K562 (cell line): ENCODE data around the gene NT5DC1. TPM values are rescaled to one million over a fixed set of nuclear protein-coding genes. Genes with fewer than 3 reads are reported as not detected.
A peak's percentile ranks its signal among the peaks of the same experiment; 100 is the strongest.

Source experiments
- ATAC-seq: fragments of 200-7000 bp; cut with Tn5 transposase; 3 replicates; pipeline ENCODE4 v1.9.1; 2020; ENCODE audit warnings: moderate library complexity
- BruUV-seq: library from RNA; stranded (reverse); fragments of 400-500 nt; replicated peaks from 2 replicates; lab custom pipeline; 2021; lab: Mats Ljungman, UMichigan
- CTCF ChIA-PET: fragments of 300-600 bp; formaldehyde crosslinking; extraction: SDS; loops from one replicate; lab custom pipeline; 2021; ENCODE audit warnings: low intra/inter-chr PET ratio; lab: Yijun Ruan, JAX
- POLR2A ChIA-PET: fragments of 300-600, 350-650 bp; sonication (Branson Sonifier 250); formaldehyde crosslinking; extraction: SDS; loops from one replicate; lab custom pipeline; 2021; ENCODE audit warnings: antibody characterized with exemption, inconsistent platforms; lab: Yijun Ruan, JAX
- DNase-seq, 4 experiments: peaks; one replicate each; pipeline versions ENCODE4 v3.0.0 to v3.0.0-alpha.2; 2011 to 2018; ENCODE audit warnings: low spot score in 3 of 4, mixed read lengths in 3 of 4; ENCODE audit errors: extremely low read depth in 1 of 4
- FAIRE-seq: peaks from 2 replicates; lab custom pipeline; 2011; peaks lifted over from hg19 to GRCh38; lab: Jason Lieb, UNC
- H2AFZ ChIP-seq: 2 replicates; pipeline ENCODE4 v1.6.0; 2011; ENCODE audit warnings: low read depth, low read length, control low read depth, inconsistent platforms
- H3K27ac ChIP-seq: fragments of 200-600 bp; 3 replicates; pipeline ENCODE4 v1.8.0; 2011; ENCODE audit warnings: low read depth, mild to moderate bottlenecking, control low read depth, inconsistent platforms, low read length, moderate library complexity, mixed read lengths; ENCODE audit errors: extremely low read depth
- H3K27me3 ChIP-seq, 2 experiments: fragments of 300-600 bp in 1 of 2; 2 replicates in 1 of 2; 3 replicates in 1 of 2; pipeline versions ENCODE4 v1.6.0 to v1.8.0; 2011; ENCODE audit warnings: inconsistent platforms in 2 of 2, low read length in 2 of 2, mild to moderate bottlenecking in 1 of 2, mixed read lengths in 1 of 2, moderate library complexity in 1 of 2; ENCODE audit not compliant: control insufficient read depth in 2 of 2, insufficient read depth in 2 of 2
- H3K36me3 ChIP-seq: fragments of 300-600 bp; 3 replicates; pipeline ENCODE4 v1.8.0; 2011; ENCODE audit warnings: mild to moderate bottlenecking, low read length, inconsistent platforms; ENCODE audit not compliant: control insufficient read depth, insufficient read depth
- H3K4me1 ChIP-seq, 2 experiments: fragments of 200-600 bp in 1 of 2; replicated peaks in 1 of 2; 2 replicates in 1 of 2; 3 replicates in 1 of 2; pipeline versions ENCODE4 v1.5.1 to v1.8.0; 2011; ENCODE audit warnings: inconsistent platforms in 2 of 2, low read length in 2 of 2, mild to moderate bottlenecking in 1 of 2, mixed read lengths in 1 of 2, moderate library complexity in 1 of 2; ENCODE audit not compliant: control insufficient read depth in 2 of 2, insufficient read depth in 2 of 2
- H3K4me2 ChIP-seq: 2 replicates; pipeline ENCODE4 v1.6.1; 2011; ENCODE audit warnings: low read length, control low read depth, inconsistent platforms, mixed read lengths; ENCODE audit not compliant: insufficient read depth
- H3K4me3 ChIP-seq: fragments of 200-600 bp; sonication (generic), shearing (Covaris generic); 2 replicates; pipeline ENCODE4 v1.5.1; 2016; ENCODE audit warnings: control low read depth, inconsistent platforms
- H3K79me2 ChIP-seq: fragments of 200-600 bp; 3 replicates; pipeline ENCODE4 v1.8.0; 2011; ENCODE audit warnings: low read length, inconsistent platforms; ENCODE audit not compliant: control insufficient read depth, insufficient read depth
- H3K9ac ChIP-seq, 2 experiments: 2 replicates each; pipeline versions ENCODE4 v1.6.0 to v1.6.1; 2011; ENCODE audit warnings: low read depth in 2 of 2, low read length in 2 of 2, control low read depth in 1 of 2, inconsistent platforms in 1 of 2, mild to moderate bottlenecking in 1 of 2, mixed read lengths in 1 of 2; ENCODE audit not compliant: insufficient read depth in 1 of 2
- H3K9me1 ChIP-seq: one replicate; pipeline ENCODE4 v1.6.0; 2011; ENCODE audit warnings: inconsistent platforms, mild to moderate bottlenecking, low read length, moderate library complexity; ENCODE audit not compliant: control insufficient read depth, insufficient read depth
- H3K9me3 ChIP-seq: replicated peaks from 2 replicates; pipeline ENCODE4 v1.5.1; 2011; ENCODE audit warnings: low read depth, low read length, inconsistent platforms; ENCODE audit not compliant: control insufficient read depth, insufficient read depth
- H4K20me1 ChIP-seq: replicated peaks from 2 replicates; pipeline ENCODE4 v1.6.1; 2011; ENCODE audit warnings: low read length, inconsistent platforms, mixed read lengths; ENCODE audit not compliant: control insufficient read depth, insufficient read depth
- ADNP ChIP-seq: fragments of 200-800 bp; sonication (Bioruptor generic); IDR thresholded peaks from 2 replicates; pipeline ENCODE4 v1.6.1; 2016; ENCODE audit warnings: missing genetic modification characterization, missing compliant biosample characterization
- ARID3B ChIP-seq: fragments of 250-450 bp; sonication (Bioruptor Pico); IDR thresholded peaks from 2 replicates; pipeline ENCODE4 v1.4.0; 2020; ENCODE audit warnings: borderline replicate concordance
- ARID4B ChIP-seq: sonication (generic); formaldehyde crosslinking; IDR thresholded peaks from 2 replicates; pipeline ENCODE4 v1.8.0; 2022; ENCODE audit warnings: mild to moderate bottlenecking, missing genetic modification reagents
- CBX8 ChIP-seq: fragments of 200-600 bp; sonication (generic); IDR thresholded peaks from 2 replicates; pipeline ENCODE4 v1.6.1; 2012; ENCODE audit warnings: borderline replicate concordance, mixed run types, low read depth, mild to moderate bottlenecking, moderate library complexity, mixed read lengths, low read length, control low read depth, inconsistent platforms; ENCODE audit not compliant: poor library complexity, severe bottlenecking; ENCODE audit errors: extremely low read depth
- CREB3 ChIP-seq: fragments of 450-650 bp; conservative IDR thresholded peaks from 2 replicates; pipeline ENCODE4 v1.6.1; 2016; ENCODE audit warnings: missing genetic modification characterization, low read depth, mild to moderate bottlenecking, missing compliant biosample characterization, moderate library complexity
- EGR1 ChIP-seq: fragments of 450-650 bp; conservative IDR thresholded peaks from 2 replicates; pipeline ENCODE4 v1.6.1; 2017; ENCODE audit warnings: mild to moderate bottlenecking
- EP300 ChIP-seq: IDR thresholded peaks from 2 replicates; pipeline ENCODE4 v1.6.1; 2012; ENCODE audit warnings: low read length, improper control_type of control experiment
- ETS2 ChIP-seq: IDR thresholded peaks from 2 replicates; pipeline ENCODE4 v1.6.1; 2016; ENCODE audit warnings: borderline replicate concordance, missing genetic modification characterization, mild to moderate bottlenecking, moderate library complexity, missing compliant biosample characterization; ENCODE audit not compliant: poor library complexity, severe bottlenecking
- FIP1L1 ChIP-seq: fragments of 200-400 bp; formaldehyde crosslinking; IDR thresholded peaks from 2 replicates; pipeline ENCODE4 v1.6.1; 2018; ENCODE audit warnings: mild to moderate bottlenecking, low read depth, low read length; ENCODE audit not compliant: poor library complexity, severe bottlenecking
- SRSF3 ChIP-seq: fragments of 200-400 bp; formaldehyde crosslinking; IDR thresholded peaks from 2 replicates; pipeline ENCODE4 v1.6.1; 2016; ENCODE audit warnings: mild to moderate bottlenecking, low read length, moderate library complexity; ENCODE audit not compliant: insufficient read depth
- TAF9B ChIP-seq: fragments of 450-650 bp; IDR thresholded peaks from 2 replicates; pipeline ENCODE4 v1.6.1; 2018; ENCODE audit warnings: mild to moderate bottlenecking; ENCODE audit not compliant: partially characterized antibody
- ZNF146 ChIP-seq: IDR thresholded peaks from one replicate; pipeline ENCODE4 v1.6.1; 2018; ENCODE audit warnings: missing compliant biosample characterization; ENCODE audit not compliant: unreplicated experiment
- ZNF165 ChIP-seq: fragments of 250-450 bp; sonication (Bioruptor Pico); IDR thresholded peaks from 2 replicates; pipeline ENCODE4 v1.4.0; 2020; ENCODE audit warnings: borderline replicate concordance
- ZNF197 ChIP-seq: fragments of 200-800 bp; sonication (Bioruptor generic); IDR thresholded peaks from 2 replicates; pipeline ENCODE4 v1.6.1; 2016; ENCODE audit warnings: low read depth, missing genetic modification characterization, missing compliant biosample characterization
- WGBS: fragments of 100-300 bp; shearing (Covaris generic); methylation state at CpG from one replicate; pipeline ENCODE4 v1.1.6; 2016; ENCODE audit warnings: low coverage, mixed read lengths; ENCODE audit not compliant: insufficient coverage; ENCODE audit errors: missing lambda C conversion rate; 5-methylcytosine and 5-hydroxymethylcytosine counted together
- in situ Hi-C: fragments of 300-500 bp; cut with MboI; formaldehyde crosslinking; loops from 4 replicates; pipeline ENCODE4 v1.15.0; 2018; ENCODE audit warnings: inconsistent platforms, mixed read lengths
- intact Hi-C: fragments of 100-400 bp; cut with micrococcal nuclease; formaldehyde crosslinking; loops from 2 replicates; pipeline ENCODE4 v1.14.2; 2022
- polyA plus RNA-seq, 8 experiments: library from polyadenylated mRNA; depleted of rRNA in 4 of 8; stranded (reverse) in 5 of 8; unstranded in 3 of 8; fragments of >200 nt; fragmentation: Nextera tagmentation in 2 of 8; fragmentation: Illumina TruSeq in 1 of 8; extraction: Ambion mirVana in 2 of 8; extraction: Trizol in 1 of 8; gene quantifications; 2 replicates each; pipeline versions ENCODE4 v1.2.1 to v1.2.3, GENCODE V29; 2011 to 2014; ENCODE audit warnings: inconsistent platforms in 1 of 8, missing spikeins in 1 of 8
- total RNA-seq, 7 experiments: library from RNA; depleted of rRNA in 6 of 7; stranded (reverse); fragments of >200 nt in 6 of 7; fragmentation: Illumina TruSeq in 2 of 7; extraction: Trizol in 2 of 7; gene quantifications; 2 replicates each; pipeline versions ENCODE4 v1.2.1 to v1.2.3, GENCODE V29; 2011 to 2021; ENCODE audit warnings: low replicate concordance in 1 of 7

Gene NT5DC1
- total and polyA plus RNA-seq, 9 of the 15 experiments (the other 6 are each of a cell fraction or from before 2014, with no cell fraction given): 4.9 to 28.5 (median 16.3) TPM

- ATAC-seq: no peak
- no peaks in the 10 kb centered on the region for H3K36me3 ChIP-seq
- no peaks in the 10 kb centered on the region for H3K9me1 ChIP-seq
- H3K4me1 ChIP-seq: peaks cover 0 to 16% of the 10 kb centered on the region in 2 experiments; a peak in 3 of 5 replicates
- H3K79me2 ChIP-seq: no peaks in the 10 kb centered on the region
- H3K4me3 ChIP-seq: no peak overlapping the region
- no peaks in the 10 kb centered on the region for H4K20me1 ChIP-seq
- H3K9me3 ChIP-seq: no peaks in the 10 kb centered on the region
- in situ Hi-C loops (no loop called here), intact Hi-C loops (no loop called here)
- DNase-seq: no peak
- no peak overlapping the region for H2AFZ ChIP-seq
- POLR2A ChIA-PET: no interaction called here
- 78% methylated on average over 3 of the region's 3 CpGs for WGBS
- no peak overlapping the region for H3K27ac ChIP-seq
- no peak overlapping the region for H3K4me2 ChIP-seq
- FAIRE-seq: no peak
- CTCF ChIA-PET: no interaction called here
- no peak overlapping the region for H3K9ac ChIP-seq
- no TSS peak for BruUV-seq
- H3K27me3 ChIP-seq: no peaks in the 10 kb centered on the region
- TF ChIP-seq CBX8: no peak
- no peak for TF ChIP-seq ZNF197 (CRISPR knock-in tag)
- TF ChIP-seq FIP1L1: no peak
- TF ChIP-seq EGR1: no peak
- TF ChIP-seq SRSF3: no peak
- TF ChIP-seq CREB3 (tag): no peak
- no peak for TF ChIP-seq EP300
- TF ChIP-seq TAF9B: no peak
- TF ChIP-seq ADNP (tag): no peak
- TF ChIP-seq ZNF146: peak; percentile 72
- no peak for TF ChIP-seq ARID3B (CRISPR knock-in tag)
- TF ChIP-seq ZNF165 (CRISPR knock-in tag): no peak
- no peak for TF ChIP-seq ETS2 (tag)
- no peak for TF ChIP-seq ARID4B (CRISPR knock-in tag)
Observed at GRCh38 chr6:116159782-116160524, 59.3 kb downstream of the NT5DC1 start.
